ENCODE measurements around the gene POMC. TPM values are rescaled to one million over a fixed set of nuclear protein-coding genes. Genes with fewer than 3 reads are reported as not detected.

The POMC gene
- total and polyA plus RNA-seq, 2 donors (not counting 1 experiment from before 2014, with no cell fraction given), result 3.4 to 16.7 TPM

DNA sequence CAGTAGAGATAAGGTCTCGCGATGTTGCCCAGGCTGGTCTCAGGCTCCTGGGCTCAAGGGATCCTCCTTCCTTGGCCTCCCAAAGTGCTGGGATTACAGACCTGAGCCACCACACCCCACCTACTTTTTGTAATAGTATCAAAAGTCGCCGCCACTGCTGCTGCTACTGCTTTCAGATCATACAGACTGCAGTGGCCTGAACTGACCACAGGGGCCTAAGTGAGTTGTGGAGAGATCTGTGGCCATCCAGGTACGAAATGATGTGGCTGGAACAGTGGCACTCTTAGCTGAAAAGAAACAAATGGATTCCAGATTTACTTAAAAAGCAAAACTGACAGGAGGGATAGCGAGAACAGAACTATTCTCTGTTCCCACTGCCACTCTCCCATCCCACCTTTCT lies 32.9 kb upstream of the POMC start:
- Mint-ChIP-seq H3K4me3 (no peak overlapping the region), H3K27me3 (no peaks in the 10 kb centered on the region), H3K9me3 (ENCODE audit: insufficient read depth) (no peaks in the 10 kb centered on the region), H3K27ac (no peak overlapping the region), H3K4me1 (peaks cover 27% of the 10 kb centered on the region)
- peaks cover 19 to 32% of the 10 kb centered on the region in 2 donors for H3K4me1 ChIP-seq (ENCODE audit: control insufficient read depth in 2 of 2, insufficient read depth in 2 of 2, low read length in 2 of 2)
- H3K9ac ChIP-seq (ENCODE audit: low read length), result no peak overlapping the region
- no peaks in the 10 kb centered on the region for H3K36me3 ChIP-seq (replicated peaks in 1 of 2; ENCODE audit: control extremely low read depth in 1 of 2, control insufficient read depth in 1 of 2, extremely low read depth in 1 of 2, insufficient read depth in 2 of 2, low read length in 1 of 2)
- H2AFZ ChIP-seq (ENCODE audit: insufficient read depth, low read depth, low read length, poor library complexity, severe bottlenecking), result no peak overlapping the region
- H3K9me3 ChIP-seq (ENCODE audit: control extremely low read depth in 1 of 3, control insufficient read depth in 2 of 3, insufficient read depth in 1 of 3, low read length in 2 of 3), result peaks cover 0 to 3% (median 0%) of the 10 kb centered on the region in 3 donors
- ChIA-PET CTCF (no interaction called here), POLR2A (no interaction called here)
- DNase-seq (peak; percentile 29), ATAC-seq (ENCODE audit: low read depth) (no peak)
- TF ChIP-seq, protein P1, sequence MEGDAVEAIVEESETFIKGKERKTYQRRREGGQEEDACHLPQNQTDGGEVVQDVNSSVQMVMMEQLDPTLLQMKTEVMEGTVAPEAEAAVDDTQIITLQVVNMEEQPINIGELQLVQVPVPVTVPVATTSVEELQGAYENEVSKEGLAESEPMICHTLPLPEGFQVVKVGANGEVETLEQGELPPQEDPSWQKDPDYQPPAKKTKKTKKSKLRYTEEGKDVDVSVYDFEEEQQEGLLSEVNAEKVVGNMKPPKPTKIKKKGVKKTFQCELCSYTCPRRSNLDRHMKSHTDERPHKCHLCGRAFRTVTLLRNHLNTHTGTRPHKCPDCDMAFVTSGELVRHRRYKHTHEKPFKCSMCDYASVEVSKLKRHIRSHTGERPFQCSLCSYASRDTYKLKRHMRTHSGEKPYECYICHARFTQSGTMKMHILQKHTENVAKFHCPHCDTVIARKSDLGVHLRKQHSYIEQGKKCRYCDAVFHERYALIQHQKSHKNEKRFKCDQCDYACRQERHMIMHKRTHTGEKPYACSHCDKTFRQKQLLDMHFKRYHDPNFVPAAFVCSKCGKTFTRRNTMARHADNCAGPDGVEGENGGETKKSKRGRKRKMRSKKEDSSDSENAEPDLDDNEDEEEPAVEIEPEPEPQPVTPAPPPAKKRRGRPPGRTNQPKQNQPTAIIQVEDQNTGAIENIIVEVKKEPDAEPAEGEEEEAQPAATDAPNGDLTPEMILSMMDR (IDR thresholded peaks at IDR 0.05), result no peak
- no peak for TF ChIP-seq EZH2 (IDR thresholded peaks at IDR 0.05; ENCODE audit: borderline replicate concordance, insufficient read depth, low read depth, low read length, poor library complexity, severe bottlenecking)
- no peak overlapping the region for H3K4me2 ChIP-seq (replicated peaks; ENCODE audit: low read depth, low read length, poor library complexity, severe bottlenecking)
- H3K4me3 ChIP-seq (ENCODE audit: control extremely low read depth in 1 of 5, extremely low read depth in 1 of 5, insufficient read depth in 1 of 5, low read depth in 2 of 5, low read length in 4 of 5), result no peak overlapping the region
- no peaks in the 10 kb centered on the region for H4K20me1 ChIP-seq (ENCODE audit: control insufficient read depth, insufficient read depth, low read length, poor library complexity, severe bottlenecking)
- intact Hi-C loops (cut with micrococcal nuclease), result no loop called here
- H3K27me3 ChIP-seq (replicated peaks in 1 of 4; ENCODE audit: control extremely low read depth in 1 of 4, control insufficient read depth in 3 of 4, insufficient read depth in 4 of 4, low read length in 3 of 4), result peaks cover 0 to 6% (median 1%) of the 10 kb centered on the region in 4 experiments
- no peak overlapping the region for H3K27ac ChIP-seq (ENCODE audit: low read length in 2 of 2)
- 89% methylated on average over 3 of the region's 6 CpGs for WGBS (ENCODE audit: insufficient coverage)
- no peaks in the 10 kb centered on the region for H3K79me2 ChIP-seq (ENCODE audit: control insufficient read depth, insufficient read depth, low read length)

DNA sequence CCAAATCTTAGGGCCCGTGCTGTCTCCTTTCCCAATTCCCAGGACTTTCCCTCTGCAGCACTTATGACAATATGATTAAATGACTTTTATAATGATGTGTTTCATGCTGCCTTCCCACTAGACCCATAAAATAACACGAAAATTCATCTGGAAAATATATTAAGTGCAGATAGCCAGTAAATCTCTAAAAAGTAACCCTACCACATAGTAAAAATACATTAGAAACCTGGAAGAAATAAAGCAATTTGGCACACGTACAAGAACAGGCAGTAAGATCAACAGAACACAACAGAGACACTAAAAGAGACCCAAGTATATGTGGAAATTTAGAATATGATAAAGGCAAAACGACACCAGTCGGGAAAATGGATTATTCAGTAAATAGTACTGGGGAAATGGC lies 30.2 kb upstream of the POMC start:
- H3K27me3 Mint-ChIP-seq, result no peaks in the 10 kb centered on the region
- peaks cover 19% of the 10 kb centered on the region for H3K4me1 Mint-ChIP-seq
- intact Hi-C loops (cut with micrococcal nuclease), result no loop called here
- no peaks in the 10 kb centered on the region for H3K9me3 Mint-ChIP-seq (ENCODE audit: insufficient read depth)
- H3K27me3 ChIP-seq (replicated peaks in 1 of 4; ENCODE audit: control extremely low read depth in 1 of 4, control insufficient read depth in 3 of 4, insufficient read depth in 4 of 4, low read length in 3 of 4), result peaks cover 0 to 6% (median 1%) of the 10 kb centered on the region in 4 experiments
- no peaks in the 10 kb centered on the region for H4K20me1 ChIP-seq (ENCODE audit: control insufficient read depth, insufficient read depth, low read length, poor library complexity, severe bottlenecking)
- H3K27ac Mint-ChIP-seq, result no peak overlapping the region
- TF ChIP-seq EZH2 (IDR thresholded peaks at IDR 0.05; ENCODE audit: borderline replicate concordance, insufficient read depth, low read depth, low read length, poor library complexity, severe bottlenecking), result no peak
- TF ChIP-seq, protein P1 (IDR thresholded peaks at IDR 0.05), result no peak
- no peak for ATAC-seq (ENCODE audit: low read depth)
- CTCF ChIA-PET, result no interaction called here
- no peak overlapping the region for H3K4me3 Mint-ChIP-seq
- POLR2A ChIA-PET, result no interaction called here
- DNase-seq, result no peak
- H3K9me3 ChIP-seq (ENCODE audit: control extremely low read depth in 1 of 3, control insufficient read depth in 2 of 3, insufficient read depth in 1 of 3, low read length in 2 of 3), result peaks cover 0 to 3% (median 0%) of the 10 kb centered on the region in 3 donors
- no peak overlapping the region for H3K27ac ChIP-seq (ENCODE audit: low read length in 2 of 2)
- no peak overlapping the region for H3K9ac ChIP-seq (ENCODE audit: low read length)
- no peak overlapping the region for H2AFZ ChIP-seq (ENCODE audit: insufficient read depth, low read depth, low read length, poor library complexity, severe bottlenecking)
- H3K4me2 ChIP-seq (replicated peaks; ENCODE audit: low read depth, low read length, poor library complexity, severe bottlenecking), result no peak overlapping the region
- no peaks in the 10 kb centered on the region for H3K79me2 ChIP-seq (ENCODE audit: control insufficient read depth, insufficient read depth, low read length)
- no peak overlapping the region for H3K4me3 ChIP-seq (ENCODE audit: control extremely low read depth in 1 of 5, extremely low read depth in 1 of 5, insufficient read depth in 1 of 5, low read depth in 2 of 5, low read length in 4 of 5)
- H3K36me3 ChIP-seq (replicated peaks in 1 of 2; ENCODE audit: control extremely low read depth in 1 of 2, control insufficient read depth in 1 of 2, extremely low read depth in 1 of 2, insufficient read depth in 2 of 2, low read length in 1 of 2), result no peaks in the 10 kb centered on the region
- peaks cover 14 to 23% of the 10 kb centered on the region in 2 donors for H3K4me1 ChIP-seq (ENCODE audit: control insufficient read depth in 2 of 2, insufficient read depth in 2 of 2, low read length in 2 of 2)
- no CpG with 5 or more reads among the region's 5 CpGs for WGBS (ENCODE audit: insufficient coverage)
